Stimulated activated memory B cell treated with anti-CD40 and anti-IgM and Interleukin-4, amounts not matched to agents 10 μg/mL and 1 μg/mL and 100 μg/mL, for 72 hours (primary cell): ENCODE measurements around the gene ZFHX3.
"Not testable (repeated sequence)": the region's sequence is repeated elsewhere in the genome, so short reads cannot be mapped to it uniquely, and the experiment has no call there.

Experiments
- ATAC-seq: fragments of 150-1000 bp; cut with Tn5 transposase; 2 replicates; pipeline ENCODE4 v1.10.0; 2021
- H3K27ac Mint-ChIP-seq: one replicate; pipeline ENCODE4 v1.8.0; 2022; ENCODE audit warnings: mild to moderate bottlenecking, mixed read lengths
- H3K27me3 Mint-ChIP-seq: one replicate; pipeline ENCODE4 v1.8.0; 2022; ENCODE audit warnings: mixed read lengths
- H3K36me3 Mint-ChIP-seq: one replicate; pipeline ENCODE4 v1.8.0; 2022; ENCODE audit warnings: mixed read lengths
- H3K4me1 Mint-ChIP-seq: one replicate; pipeline ENCODE4 v1.8.0; 2022; ENCODE audit warnings: mixed read lengths
- H3K4me3 Mint-ChIP-seq: one replicate; pipeline ENCODE4 v1.8.0; 2022; ENCODE audit warnings: mild to moderate bottlenecking, moderate library complexity, mixed read lengths
- H3K9me3 Mint-ChIP-seq: one replicate; pipeline ENCODE4 v1.8.0; 2022; ENCODE audit warnings: mixed read lengths

ZFHX3 gene

GRCh38 chr16:72995882-72996270 lies 52.1 kb downstream of the ZFHX3 start:
- peaks cover 12% of the 10 kb centered on the region for H3K36me3 Mint-ChIP-seq
- H3K27ac Mint-ChIP-seq, ATAC-seq, H3K27me3 Mint-ChIP-seq, H3K9me3 Mint-ChIP-seq, H3K4me3 Mint-ChIP-seq: not testable (repeated sequence)
- peaks cover 11% of the 10 kb centered on the region for H3K4me1 Mint-ChIP-seq

DNA sequence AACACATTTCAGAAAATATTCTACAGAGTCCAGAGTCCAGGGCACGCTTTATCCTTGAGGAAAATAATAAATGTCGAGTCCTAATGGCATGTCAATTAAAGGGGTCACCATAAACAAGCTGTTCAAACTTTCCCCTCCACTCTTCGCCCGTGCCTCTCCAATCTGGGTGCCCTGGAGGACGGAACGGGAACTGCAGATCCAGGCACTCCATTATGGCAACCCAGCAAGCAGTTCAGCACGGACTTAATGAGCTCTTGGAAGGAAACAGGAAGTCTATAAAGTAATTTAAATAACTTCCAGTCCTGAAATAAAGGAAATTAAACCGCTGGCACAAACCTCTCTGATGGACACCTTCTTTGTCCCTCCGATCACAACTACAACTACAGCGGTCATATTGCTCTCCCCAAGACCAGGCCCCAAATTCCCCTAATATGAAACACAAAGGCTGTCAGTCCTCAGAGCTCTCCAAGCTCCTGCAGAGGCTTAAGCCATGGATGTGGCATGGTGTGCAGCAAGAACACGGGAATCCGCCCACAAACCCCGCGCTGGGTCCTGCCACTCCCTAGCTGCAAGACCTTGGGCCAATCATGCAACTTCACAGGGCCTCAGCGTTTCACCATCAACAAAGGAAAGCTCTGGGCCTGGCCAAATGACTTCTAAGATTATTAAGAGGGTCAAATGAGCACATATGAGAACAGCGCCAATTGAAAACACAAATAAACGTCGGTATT lies 52.6 kb downstream of the ZFHX3 start:
- H3K4me1 Mint-ChIP-seq, result peaks cover 14% of the 10 kb centered on the region
- no peak for ATAC-seq
- H3K9me3 Mint-ChIP-seq, result no peaks in the 10 kb centered on the region
- peaks cover 6% of the 10 kb centered on the region for H3K36me3 Mint-ChIP-seq
- H3K27me3 Mint-ChIP-seq, result no peaks in the 10 kb centered on the region
- no peak overlapping the region for H3K4me3 Mint-ChIP-seq
- H3K27ac Mint-ChIP-seq, result no peak overlapping the region

DNA sequence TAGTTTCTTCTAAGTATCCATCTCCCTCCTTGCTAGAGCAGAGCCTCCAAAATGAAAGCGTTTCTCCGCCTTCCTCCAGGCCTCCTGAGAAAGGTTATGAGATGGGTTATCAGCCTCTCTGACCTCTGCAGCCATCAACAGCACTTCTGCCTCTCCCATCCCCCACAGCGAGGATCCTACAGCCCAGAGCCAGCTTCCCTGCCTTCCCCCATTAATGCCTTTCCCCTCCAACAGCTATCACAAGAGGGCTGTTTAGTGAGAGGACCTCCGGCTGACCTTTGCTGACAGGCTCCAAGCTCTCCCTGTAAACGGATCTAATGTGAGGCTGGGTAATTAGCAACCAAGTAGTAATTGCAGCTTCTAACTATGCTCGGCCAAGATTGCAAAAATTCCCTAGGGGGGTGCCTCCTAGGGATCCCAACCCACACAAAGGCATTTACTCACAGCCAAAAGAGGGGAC lies 55.8 kb downstream of the ZFHX3 start:
- H3K27ac Mint-ChIP-seq, result no peak overlapping the region
- H3K4me1 Mint-ChIP-seq, result peaks cover 17% of the 10 kb centered on the region
- no peak overlapping the region for H3K4me3 Mint-ChIP-seq
- no peaks in the 10 kb centered on the region for H3K9me3 Mint-ChIP-seq
- ATAC-seq, result no peak
- H3K27me3 Mint-ChIP-seq, result no peaks in the 10 kb centered on the region
- no peaks in the 10 kb centered on the region for H3K36me3 Mint-ChIP-seq

- no peak overlapping the region for H3K27ac Mint-ChIP-seq
- no peaks in the 10 kb centered on the region for H3K36me3 Mint-ChIP-seq
- no peaks in the 10 kb centered on the region for H3K9me3 Mint-ChIP-seq
- no peaks in the 10 kb centered on the region for H3K27me3 Mint-ChIP-seq
- H3K4me3 Mint-ChIP-seq, result no peak overlapping the region
- H3K4me1 Mint-ChIP-seq, result peaks cover 17% of the 10 kb centered on the region
- no peak for ATAC-seq
These were observed 56.3 kb downstream of the ZFHX3 start for GRCh38 chr16:72991644-72992043.

GRCh38 chr16:72991211-72991610 lies 56.7 kb downstream of the ZFHX3 start:
- no peak overlapping the region for H3K27ac Mint-ChIP-seq
- peaks cover 17% of the 10 kb centered on the region for H3K4me1 Mint-ChIP-seq
- no peaks in the 10 kb centered on the region for H3K27me3 Mint-ChIP-seq
- ATAC-seq, result no peak
- H3K9me3 Mint-ChIP-seq, result no peaks in the 10 kb centered on the region
- no peaks in the 10 kb centered on the region for H3K36me3 Mint-ChIP-seq
- no peak overlapping the region for H3K4me3 Mint-ChIP-seq

- Mint-ChIP-seq H3K27ac (no peak overlapping the region), H3K4me1 (peaks cover 16% of the 10 kb centered on the region), H3K36me3 (no peaks in the 10 kb centered on the region), H3K9me3 (no peaks in the 10 kb centered on the region), H3K4me3 (no peak overlapping the region), H3K27me3 (no peaks in the 10 kb centered on the region)
- ATAC-seq, result no peak
These were observed 57.4 kb downstream of the ZFHX3 start for GRCh38 chr16:72990571-72990970.

DNA sequence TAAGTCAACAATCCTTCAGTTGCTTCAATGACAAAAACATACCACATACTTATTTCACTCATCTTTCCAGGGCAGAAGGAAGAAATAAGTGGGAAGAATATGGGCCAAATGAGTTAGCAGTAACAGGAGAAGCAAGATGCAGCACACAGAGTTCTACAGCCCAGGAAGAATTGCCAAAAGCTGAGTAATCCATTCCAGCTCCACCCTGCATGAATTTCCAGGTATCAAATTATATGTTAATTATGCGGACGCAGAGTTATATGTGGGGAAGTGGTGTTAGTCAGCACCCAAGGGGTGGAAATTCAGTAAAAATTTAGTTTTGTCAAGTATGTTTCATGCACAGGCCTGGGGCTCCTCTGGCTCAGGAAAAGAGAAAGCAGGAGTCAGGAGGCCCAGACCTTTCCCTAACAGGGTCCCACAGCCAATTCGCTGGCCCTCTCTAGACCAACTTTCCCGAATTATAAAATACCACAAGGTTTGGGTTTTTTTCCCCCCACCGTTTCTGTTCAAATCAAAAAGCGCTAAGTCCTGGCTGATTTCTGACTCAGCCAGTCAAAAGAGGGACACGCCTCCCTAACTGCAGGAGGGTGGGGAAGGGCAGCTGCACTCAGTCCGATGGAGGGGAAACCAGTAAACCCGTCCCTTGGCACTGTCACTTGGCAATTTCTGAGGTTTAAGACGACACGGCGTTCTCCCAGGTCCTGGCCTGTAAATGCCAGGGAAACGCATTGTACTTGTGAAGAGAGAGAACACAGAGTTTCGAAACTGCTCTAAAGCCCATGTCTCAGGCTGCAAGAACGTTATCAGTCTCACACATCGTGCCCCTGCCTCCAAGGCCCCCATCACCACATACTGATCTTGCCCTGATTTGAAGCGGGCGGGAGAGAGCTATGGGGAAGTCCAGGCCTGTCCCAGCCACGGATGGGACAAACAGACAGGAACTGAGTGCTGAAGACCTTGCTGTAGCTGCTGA lies 58.1 kb downstream of the ZFHX3 start:
- Mint-ChIP-seq H3K9me3 (no peaks in the 10 kb centered on the region), H3K4me3 (no peak overlapping the region), H3K27ac (no peak overlapping the region), H3K4me1 (peaks cover 11% of the 10 kb centered on the region), H3K27me3 (no peaks in the 10 kb centered on the region), H3K36me3 (no peaks in the 10 kb centered on the region)
- ATAC-seq, result no peak

DNA sequence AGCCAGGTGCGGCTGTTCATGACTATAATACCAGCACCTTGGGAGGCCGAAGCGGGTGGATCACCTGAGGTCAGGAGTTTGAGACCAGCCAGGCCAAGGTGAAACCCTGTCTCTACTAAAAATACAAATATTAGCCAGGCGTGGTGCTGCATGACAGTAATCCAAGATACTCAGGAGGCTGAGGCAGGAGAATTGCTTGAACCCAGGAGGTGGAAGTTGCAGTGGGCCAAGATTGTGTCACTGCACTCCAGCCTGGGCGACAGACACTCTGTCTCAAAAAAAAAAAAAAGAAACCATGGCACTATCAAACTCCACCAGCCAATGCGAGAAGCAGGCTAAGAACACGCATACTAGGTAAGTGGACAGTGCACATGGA lies 58.7 kb downstream of the ZFHX3 start:
- H3K27me3 Mint-ChIP-seq, H3K9me3 Mint-ChIP-seq, H3K36me3 Mint-ChIP-seq, ATAC-seq, H3K4me3 Mint-ChIP-seq, H3K27ac Mint-ChIP-seq: not testable (repeated sequence)
- H3K4me1 Mint-ChIP-seq, result peaks cover 11% of the 10 kb centered on the region

GRCh38 chr16:72988569-72988968 lies 59.4 kb downstream of the ZFHX3 start:
- no peak for ATAC-seq
- peaks cover 11% of the 10 kb centered on the region for H3K4me1 Mint-ChIP-seq
- H3K27ac Mint-ChIP-seq, result no peak overlapping the region
- no peak overlapping the region for H3K4me3 Mint-ChIP-seq
- H3K9me3 Mint-ChIP-seq, result no peaks in the 10 kb centered on the region
- no peaks in the 10 kb centered on the region for H3K27me3 Mint-ChIP-seq
- no peaks in the 10 kb centered on the region for H3K36me3 Mint-ChIP-seq

- H3K4me1 Mint-ChIP-seq, result peaks cover 11% of the 10 kb centered on the region
- no peaks in the 10 kb centered on the region for H3K27me3 Mint-ChIP-seq
- ATAC-seq, result no peak
- H3K36me3 Mint-ChIP-seq, result no peaks in the 10 kb centered on the region
- no peak overlapping the region for H3K4me3 Mint-ChIP-seq
- H3K27ac Mint-ChIP-seq, result no peak overlapping the region
- H3K9me3 Mint-ChIP-seq, result no peaks in the 10 kb centered on the region
These were observed 60.4 kb downstream of the ZFHX3 start for GRCh38 chr16:72987480-72987901.

DNA sequence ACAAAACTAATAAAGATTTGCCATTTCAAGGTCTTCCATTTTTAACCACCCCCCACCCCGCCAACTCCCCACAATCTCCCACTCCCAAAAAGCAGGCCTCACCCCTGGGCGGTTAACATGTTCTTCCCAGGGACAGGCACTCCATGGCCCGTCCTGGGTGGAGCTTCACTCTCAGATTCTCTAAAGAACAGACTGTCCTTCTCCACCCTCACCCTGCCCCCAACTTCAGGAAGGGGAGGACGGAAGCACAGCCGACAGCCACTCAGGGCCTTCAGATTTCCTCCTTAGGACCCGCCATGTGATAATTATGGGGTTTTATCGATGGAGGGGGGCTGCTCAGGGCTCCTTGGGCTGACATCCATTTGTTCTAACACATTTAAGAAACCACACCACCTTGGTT lies 61.9 kb downstream of the ZFHX3 start:
- Mint-ChIP-seq H3K9me3 (no peaks in the 10 kb centered on the region), H3K4me3 (no peak overlapping the region), H3K36me3 (no peaks in the 10 kb centered on the region), H3K27me3 (no peaks in the 10 kb centered on the region), H3K4me1 (peaks cover 11% of the 10 kb centered on the region), H3K27ac (no peak overlapping the region)
- ATAC-seq, result no peak

- Mint-ChIP-seq H3K4me1 (peaks cover 9% of the 10 kb centered on the region), H3K4me3 (no peak overlapping the region), H3K27me3 (no peaks in the 10 kb centered on the region), H3K36me3 (no peaks in the 10 kb centered on the region), H3K9me3 (no peaks in the 10 kb centered on the region), H3K27ac (no peak overlapping the region)
- ATAC-seq, result no peak
These were observed 62.6 kb downstream of the ZFHX3 start for GRCh38 chr16:72985148-72985941.

- no peaks in the 10 kb centered on the region for H3K36me3 Mint-ChIP-seq
- H3K9me3 Mint-ChIP-seq, result no peaks in the 10 kb centered on the region
- H3K27ac Mint-ChIP-seq, result no peak overlapping the region
- no peaks in the 10 kb centered on the region for H3K27me3 Mint-ChIP-seq
- H3K4me3 Mint-ChIP-seq, result no peak overlapping the region
- no peak for ATAC-seq
- peaks cover 3% of the 10 kb centered on the region for H3K4me1 Mint-ChIP-seq
These were observed 64.1 kb downstream of the ZFHX3 start for GRCh38 chr16:72983728-72984350.

DNA sequence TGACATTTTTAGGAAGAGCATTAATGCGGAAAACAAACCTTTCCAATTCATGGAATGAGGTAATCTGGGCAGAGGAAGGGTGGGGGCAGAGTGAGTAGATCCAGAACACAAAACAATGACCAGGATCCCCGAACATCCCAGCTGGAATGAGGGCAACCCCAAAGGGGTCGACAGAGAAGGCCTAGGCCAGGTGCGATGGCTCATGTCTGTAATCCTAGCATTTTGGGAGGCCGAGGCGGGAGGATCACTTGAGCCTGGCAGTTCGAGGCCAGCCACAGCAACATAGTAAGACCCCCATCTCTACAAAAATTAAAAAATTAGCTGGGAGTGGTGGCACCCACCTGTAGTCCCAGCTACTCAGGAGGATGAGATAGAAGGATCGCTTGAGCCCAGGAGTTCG lies 64.7 kb downstream of the ZFHX3 start:
- Mint-ChIP-seq H3K36me3 (no peaks in the 10 kb centered on the region), H3K9me3 (no peaks in the 10 kb centered on the region), H3K27ac (no peak overlapping the region), H3K4me1 (peaks cover 9% of the 10 kb centered on the region), H3K4me3 (no peak overlapping the region), H3K27me3 (no peaks in the 10 kb centered on the region)
- no peak for ATAC-seq

GRCh38 chr16:72979974-72980373 lies 68.0 kb downstream of the ZFHX3 start:
- Mint-ChIP-seq H3K4me3 (no peak overlapping the region), H3K27me3 (no peaks in the 10 kb centered on the region), H3K27ac (no peak overlapping the region), H3K36me3 (no peaks in the 10 kb centered on the region), H3K9me3 (no peaks in the 10 kb centered on the region), H3K4me1 (peaks cover 23% of the 10 kb centered on the region)
- no peak for ATAC-seq
